ENCODE results near the gene ANAPC7. TPM values are rescaled to one million over a fixed set of nuclear protein-coding genes. Genes with fewer than 3 reads are reported as not detected.

Gene ANAPC7
- total and polyA plus RNA-seq, 9 of the 15 experiments (the other 6 are each of a cell fraction or from before 2014, with no cell fraction given) = 46.7 to 158 (median 109) TPM

GRCh38 chr12:110426406-110426805, 22.9 kb upstream of the ANAPC7 start:
- Histone ChIP-seq H3K9me3 (replicated peaks; ENCODE audit: control insufficient read depth, insufficient read depth, low read depth, low read length) (no peaks in the 10 kb centered on the region), H3K4me2 (ENCODE audit: insufficient read depth, low read length) (no peak overlapping the region), H3K79me2 (ENCODE audit: control insufficient read depth, insufficient read depth, low read length) (no peaks in the 10 kb centered on the region), H3K27ac (ENCODE audit: extremely low read depth, low read depth, low read length) (no peak overlapping the region), H2AFZ (ENCODE audit: low read depth, low read length) (peak overlapping the region; percentile 74; the same call in 1 of the 2 replicates), H3K9ac (ENCODE audit: insufficient read depth in 1 of 2, low read depth in 2 of 2, low read length in 2 of 2) (no peak overlapping the region), H3K4me1 (replicated peaks in 1 of 2; ENCODE audit: control insufficient read depth in 2 of 2, insufficient read depth in 2 of 2, low read length in 2 of 2) (peaks cover 12 to 18% of the 10 kb centered on the region in 2 experiments; a peak in 4 of 5 replicates), H4K20me1 (replicated peaks; ENCODE audit: control insufficient read depth, insufficient read depth, low read length) (no peaks in the 10 kb centered on the region), H3K27me3 (ENCODE audit: control insufficient read depth in 2 of 2, insufficient read depth in 2 of 2, low read length in 2 of 2) (no peaks in the 10 kb centered on the region), H3K4me3 (no peak overlapping the region), H3K9me1 (ENCODE audit: control insufficient read depth, insufficient read depth, low read length) (no peaks in the 10 kb centered on the region), H3K36me3 (ENCODE audit: control insufficient read depth, insufficient read depth, low read length) (no peaks in the 10 kb centered on the region)
- ATAC-seq = no peak
- POLR2A ChIA-PET = no interaction called here
- intact Hi-C loops (cut with micrococcal nuclease) = no loop called here
- in situ Hi-C loops (cut with MboI) = loop anchor here (10.0 kb wide), 1 partner anchor 322 kb away; no protein-coding TSS in a partner anchor
- no peak for FAIRE-seq
- no peak for DNase-seq (ENCODE audit: extremely low read depth in 1 of 4, low spot score in 3 of 4)
- no TSS peak for BruUV-seq (replicated peaks)
- CTCF ChIA-PET (ENCODE audit: low intra/inter-chr PET ratio) = interaction anchor here (0.6 kb wide), 1 partner anchor 428 kb away, joined by 5 read pairs; no protein-coding TSS in a partner anchor
- 0% methylated on average over 3 of the region's 3 CpGs for WGBS (ENCODE audit: insufficient coverage, low coverage, missing lambda C conversion rate)
- TF ChIP-seq ZNF57 (CRISPR knock-in tag; IDR thresholded peaks at IDR 0.05) (no peak), ZNF184 (CRISPR knock-in tag; IDR thresholded peaks at IDR 0.05) (no peak), RAD21 (CRISPR knock-in tag; conservative IDR thresholded peaks at IDR 0.05 in 1 of 2, IDR thresholded peaks at IDR 0.05 in 1 of 2) (no peak), SMARCA4 (IDR thresholded peaks at IDR 0.05) (0 out of 2 replicates have a peak, but pooled peaks have one; percentile 34), BMI1 (IDR thresholded peaks at IDR 0.05; ENCODE audit: low read length) (no peak), HDGF (IDR thresholded peaks at IDR 0.05) (no peak), TCF3 (CRISPR knock-in tag; IDR thresholded peaks at IDR 0.05) (peak; percentile 52), CBFA2T3 (IDR thresholded peaks at IDR 0.05) (peak; percentile 42), FOXK1 (CRISPR knock-in tag; IDR thresholded peaks at IDR 0.05; ENCODE audit: borderline replicate concordance) (no peak), ARID1B (IDR thresholded peaks at IDR 0.05) (peak; percentile 49), TEAD4 (IDR thresholded peaks at IDR 0.05; ENCODE audit: low read length) (peak; percentile 51; the same call in 1 of the 2 replicates), TEAD4 (CRISPR knock-in tag; IDR thresholded peaks at IDR 0.05; ENCODE audit: borderline replicate concordance) (no peak), MEIS2 (IDR thresholded peaks at IDR 0.05; ENCODE audit: partially characterized antibody) (peak; percentile 65), MTA1 (IDR thresholded peaks at IDR 0.05; ENCODE audit: borderline replicate concordance) (no peak), TAL1 (IDR thresholded peaks at IDR 0.05) (peak; percentile 35), ZNF347 (CRISPR knock-in tag; IDR thresholded peaks at IDR 0.05; ENCODE audit: low read depth) (no peak), ZNF696 (CRISPR knock-in tag; conservative IDR thresholded peaks at IDR 0.05) (no peak), ZBTB5 (IDR thresholded peaks at IDR 0.05) (no peak), ZNF217 (CRISPR knock-in tag; IDR thresholded peaks at IDR 0.05) (no peak), CBFA2T2 (conservative IDR thresholded peaks at IDR 0.05) (no peak), RHOXF2B (CRISPR knock-in tag; conservative IDR thresholded peaks at IDR 0.05) (no peak), HOMEZ (CRISPR knock-in tag; IDR thresholded peaks at IDR 0.05) (no peak)
